WTC11 (cell line): ENCODE results near the gene CD276.

ENCODE experiments used
- FOXP1 ChIP-seq: sonication (generic); formaldehyde crosslinking; IDR thresholded peaks from 2 replicates; pipeline ENCODE4 v1.8.0; 2022; ENCODE audit warnings: missing genetic modification reagents, mild to moderate bottlenecking, moderate library complexity, borderline replicate concordance
- USF1 ChIP-seq: sonication (generic); formaldehyde crosslinking; IDR thresholded peaks from 2 replicates; pipeline ENCODE4 v1.8.0; 2022; ENCODE audit warnings: mild to moderate bottlenecking, missing genetic modification reagents
- USF2 ChIP-seq: sonication (generic); formaldehyde crosslinking; IDR thresholded peaks from 2 replicates; pipeline ENCODE4 v1.8.1; 2023; ENCODE audit warnings: mild to moderate bottlenecking, missing genetic modification reagents, moderate library complexity
- TF ChIP-seq, protein P1 (sequence below): fragments of 250-450 bp; sonication (Bioruptor Pico); IDR thresholded peaks from 2 replicates; pipeline ENCODE4 v1.8.0; 2021; ENCODE audit warnings: mild to moderate bottlenecking
- TF ChIP-seq, protein P2 (sequence below): fragments of 200-600 bp; IDR thresholded peaks from 2 replicates; pipeline ENCODE4 v1.8.0; 2022; ENCODE audit warnings: antibody characterized with exemption
- TF ChIP-seq, protein P3 (sequence below): sonication (generic); formaldehyde crosslinking; IDR thresholded peaks from 2 replicates; pipeline ENCODE4 v1.8.0; 2023; ENCODE audit warnings: missing genetic modification reagents, mild to moderate bottlenecking, borderline replicate concordance

DNA sequence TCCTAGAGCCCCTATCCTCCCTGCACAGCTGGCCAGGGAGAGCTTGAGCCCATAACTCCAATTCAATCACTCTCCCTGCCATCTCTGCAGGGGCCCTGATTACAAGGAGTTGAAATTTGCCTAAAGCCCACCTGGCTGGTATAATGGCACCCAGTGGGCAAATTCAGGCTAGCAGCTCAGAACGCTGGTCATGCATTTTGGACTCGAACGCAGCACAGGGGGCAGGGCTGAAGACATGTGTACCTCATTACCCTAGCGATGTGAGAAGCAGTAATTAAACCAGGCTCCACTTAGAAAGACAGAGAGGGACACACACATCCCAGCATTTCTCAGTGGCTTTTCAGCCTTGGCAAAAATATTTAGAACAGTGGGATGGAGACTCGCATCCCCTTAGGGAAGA, 65.8 kb downstream of the CD276 start:
- TF ChIP-seq USF2 (CRISPR knock-in tag) = no peak
- TF ChIP-seq, protein P1, sequence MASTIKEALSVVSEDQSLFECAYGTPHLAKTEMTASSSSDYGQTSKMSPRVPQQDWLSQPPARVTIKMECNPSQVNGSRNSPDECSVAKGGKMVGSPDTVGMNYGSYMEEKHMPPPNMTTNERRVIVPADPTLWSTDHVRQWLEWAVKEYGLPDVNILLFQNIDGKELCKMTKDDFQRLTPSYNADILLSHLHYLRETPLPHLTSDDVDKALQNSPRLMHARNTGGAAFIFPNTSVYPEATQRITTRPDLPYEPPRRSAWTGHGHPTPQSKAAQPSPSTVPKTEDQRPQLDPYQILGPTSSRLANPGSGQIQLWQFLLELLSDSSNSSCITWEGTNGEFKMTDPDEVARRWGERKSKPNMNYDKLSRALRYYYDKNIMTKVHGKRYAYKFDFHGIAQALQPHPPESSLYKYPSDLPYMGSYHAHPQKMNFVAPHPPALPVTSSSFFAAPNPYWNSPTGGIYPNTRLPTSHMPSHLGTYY (CRISPR knock-in tag) = no peak
- TF ChIP-seq, protein P2, sequence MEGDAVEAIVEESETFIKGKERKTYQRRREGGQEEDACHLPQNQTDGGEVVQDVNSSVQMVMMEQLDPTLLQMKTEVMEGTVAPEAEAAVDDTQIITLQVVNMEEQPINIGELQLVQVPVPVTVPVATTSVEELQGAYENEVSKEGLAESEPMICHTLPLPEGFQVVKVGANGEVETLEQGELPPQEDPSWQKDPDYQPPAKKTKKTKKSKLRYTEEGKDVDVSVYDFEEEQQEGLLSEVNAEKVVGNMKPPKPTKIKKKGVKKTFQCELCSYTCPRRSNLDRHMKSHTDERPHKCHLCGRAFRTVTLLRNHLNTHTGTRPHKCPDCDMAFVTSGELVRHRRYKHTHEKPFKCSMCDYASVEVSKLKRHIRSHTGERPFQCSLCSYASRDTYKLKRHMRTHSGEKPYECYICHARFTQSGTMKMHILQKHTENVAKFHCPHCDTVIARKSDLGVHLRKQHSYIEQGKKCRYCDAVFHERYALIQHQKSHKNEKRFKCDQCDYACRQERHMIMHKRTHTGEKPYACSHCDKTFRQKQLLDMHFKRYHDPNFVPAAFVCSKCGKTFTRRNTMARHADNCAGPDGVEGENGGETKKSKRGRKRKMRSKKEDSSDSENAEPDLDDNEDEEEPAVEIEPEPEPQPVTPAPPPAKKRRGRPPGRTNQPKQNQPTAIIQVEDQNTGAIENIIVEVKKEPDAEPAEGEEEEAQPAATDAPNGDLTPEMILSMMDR = no peak
- no peak for TF ChIP-seq FOXP1 (CRISPR knock-in tag)
- TF ChIP-seq USF1 = no peak
- TF ChIP-seq, protein P3, sequence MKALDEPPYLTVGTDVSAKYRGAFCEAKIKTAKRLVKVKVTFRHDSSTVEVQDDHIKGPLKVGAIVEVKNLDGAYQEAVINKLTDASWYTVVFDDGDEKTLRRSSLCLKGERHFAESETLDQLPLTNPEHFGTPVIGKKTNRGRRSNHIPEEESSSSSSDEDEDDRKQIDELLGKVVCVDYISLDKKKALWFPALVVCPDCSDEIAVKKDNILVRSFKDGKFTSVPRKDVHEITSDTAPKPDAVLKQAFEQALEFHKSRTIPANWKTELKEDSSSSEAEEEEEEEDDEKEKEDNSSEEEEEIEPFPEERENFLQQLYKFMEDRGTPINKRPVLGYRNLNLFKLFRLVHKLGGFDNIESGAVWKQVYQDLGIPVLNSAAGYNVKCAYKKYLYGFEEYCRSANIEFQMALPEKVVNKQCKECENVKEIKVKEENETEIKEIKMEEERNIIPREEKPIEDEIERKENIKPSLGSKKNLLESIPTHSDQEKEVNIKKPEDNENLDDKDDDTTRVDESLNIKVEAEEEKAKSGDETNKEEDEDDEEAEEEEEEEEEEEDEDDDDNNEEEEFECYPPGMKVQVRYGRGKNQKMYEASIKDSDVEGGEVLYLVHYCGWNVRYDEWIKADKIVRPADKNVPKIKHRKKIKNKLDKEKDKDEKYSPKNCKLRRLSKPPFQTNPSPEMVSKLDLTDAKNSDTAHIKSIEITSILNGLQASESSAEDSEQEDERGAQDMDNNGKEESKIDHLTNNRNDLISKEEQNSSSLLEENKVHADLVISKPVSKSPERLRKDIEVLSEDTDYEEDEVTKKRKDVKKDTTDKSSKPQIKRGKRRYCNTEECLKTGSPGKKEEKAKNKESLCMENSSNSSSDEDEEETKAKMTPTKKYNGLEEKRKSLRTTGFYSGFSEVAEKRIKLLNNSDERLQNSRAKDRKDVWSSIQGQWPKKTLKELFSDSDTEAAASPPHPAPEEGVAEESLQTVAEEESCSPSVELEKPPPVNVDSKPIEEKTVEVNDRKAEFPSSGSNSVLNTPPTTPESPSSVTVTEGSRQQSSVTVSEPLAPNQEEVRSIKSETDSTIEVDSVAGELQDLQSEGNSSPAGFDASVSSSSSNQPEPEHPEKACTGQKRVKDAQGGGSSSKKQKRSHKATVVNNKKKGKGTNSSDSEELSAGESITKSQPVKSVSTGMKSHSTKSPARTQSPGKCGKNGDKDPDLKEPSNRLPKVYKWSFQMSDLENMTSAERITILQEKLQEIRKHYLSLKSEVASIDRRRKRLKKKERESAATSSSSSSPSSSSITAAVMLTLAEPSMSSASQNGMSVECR (CRISPR knock-in tag) = no peak
